ENCODE measurements around the gene CNTF. TPM values are rescaled to one million over a fixed set of nuclear protein-coding genes. Genes with fewer than 3 reads are reported as not detected.
A peak's percentile ranks its signal among the peaks of the same experiment; 100 is the strongest.

CNTF gene
- total RNA-seq, 6 experiments from 2014 or later, result 0.37 to 0.87 (median 0.72) TPM

DNA sequence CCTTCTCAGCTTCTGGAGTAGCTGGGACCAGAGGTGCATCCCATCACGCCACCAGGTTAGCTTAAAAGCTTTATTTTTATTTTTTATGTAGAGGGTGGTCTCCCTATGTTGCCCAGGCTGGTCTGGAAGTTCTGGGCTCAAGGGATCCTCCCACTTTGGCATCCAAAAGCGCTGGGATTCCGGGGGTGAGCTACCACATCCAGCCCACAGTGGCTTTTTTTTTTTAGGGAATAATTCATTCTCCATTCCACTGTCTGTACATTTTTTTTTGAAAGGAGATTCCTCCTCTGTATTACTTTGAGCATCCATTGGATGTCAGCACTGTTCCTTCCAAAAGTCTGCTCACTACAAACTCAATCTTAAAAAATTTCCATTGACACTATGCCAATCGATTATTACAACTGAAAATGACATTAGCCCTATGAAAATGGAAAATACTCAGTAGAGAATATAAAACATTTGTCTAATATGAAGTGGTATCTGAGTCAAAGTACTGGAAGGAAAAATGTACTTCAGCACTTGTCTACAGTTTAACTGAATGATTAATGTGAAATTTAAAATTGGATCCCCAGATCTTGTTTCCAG, 45.5 kb upstream of the CNTF start:
- WGBS (ENCODE audit: insufficient coverage, low coverage, low lambda C conversion rate, missing lambda C conversion rate), result 6% methylated on average over 4 of the region's 4 CpGs
- TF ChIP-seq, protein P1, sequence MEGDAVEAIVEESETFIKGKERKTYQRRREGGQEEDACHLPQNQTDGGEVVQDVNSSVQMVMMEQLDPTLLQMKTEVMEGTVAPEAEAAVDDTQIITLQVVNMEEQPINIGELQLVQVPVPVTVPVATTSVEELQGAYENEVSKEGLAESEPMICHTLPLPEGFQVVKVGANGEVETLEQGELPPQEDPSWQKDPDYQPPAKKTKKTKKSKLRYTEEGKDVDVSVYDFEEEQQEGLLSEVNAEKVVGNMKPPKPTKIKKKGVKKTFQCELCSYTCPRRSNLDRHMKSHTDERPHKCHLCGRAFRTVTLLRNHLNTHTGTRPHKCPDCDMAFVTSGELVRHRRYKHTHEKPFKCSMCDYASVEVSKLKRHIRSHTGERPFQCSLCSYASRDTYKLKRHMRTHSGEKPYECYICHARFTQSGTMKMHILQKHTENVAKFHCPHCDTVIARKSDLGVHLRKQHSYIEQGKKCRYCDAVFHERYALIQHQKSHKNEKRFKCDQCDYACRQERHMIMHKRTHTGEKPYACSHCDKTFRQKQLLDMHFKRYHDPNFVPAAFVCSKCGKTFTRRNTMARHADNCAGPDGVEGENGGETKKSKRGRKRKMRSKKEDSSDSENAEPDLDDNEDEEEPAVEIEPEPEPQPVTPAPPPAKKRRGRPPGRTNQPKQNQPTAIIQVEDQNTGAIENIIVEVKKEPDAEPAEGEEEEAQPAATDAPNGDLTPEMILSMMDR (IDR thresholded peaks at IDR 0.05), result peak; percentile 37 to 45 (median 40)
- TF ChIP-seq POLR2A (IDR thresholded peaks at IDR 0.05), result no peak
- Histone ChIP-seq H3K27me3 (no peaks in the 10 kb centered on the region), H3K4me1 (peaks cover 0 to 46% (median 10%) of the 10 kb centered on the region in 4 donors), H3K4me3 (peak overlapping the region; percentile 90 to 93 (median 91)), H3K36me3 (no peaks in the 10 kb centered on the region), H3K27ac (peak overlapping the region; percentile 97 to 99 (median 99)), H3K9me3 (no peaks in the 10 kb centered on the region)
- DNase-seq (no peak), ATAC-seq (no peak)
- intact Hi-C loops (cut with DNase I), result no loop called here

DNA sequence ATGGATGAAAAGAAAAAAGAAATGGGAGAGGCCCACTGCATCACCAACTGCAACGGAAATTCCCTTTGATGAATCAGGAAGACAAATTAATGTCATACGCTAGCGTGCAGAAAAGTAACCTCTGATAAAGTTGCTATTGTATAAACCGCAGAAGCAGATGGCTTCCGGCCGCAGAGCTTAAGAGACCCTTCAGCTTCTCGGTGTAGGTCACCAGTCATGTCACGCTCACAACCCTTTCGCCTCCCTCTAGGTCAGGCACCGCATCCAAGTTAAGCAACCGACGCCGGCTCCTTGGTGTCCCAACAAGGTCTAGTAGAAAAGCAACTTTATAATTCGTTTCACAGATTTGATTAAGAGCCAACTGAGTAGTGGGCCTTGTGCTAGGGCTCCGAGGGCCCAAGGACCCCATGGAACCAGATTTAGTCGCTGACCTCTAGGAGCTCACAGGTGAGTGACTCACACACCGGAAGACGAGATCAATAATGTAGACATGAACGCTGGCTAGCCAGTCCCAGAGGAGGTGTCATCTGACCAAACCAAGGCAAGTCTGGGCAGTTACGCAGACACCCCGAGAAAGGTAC, 44.8 kb upstream of the CNTF start:
- no peaks in the 10 kb centered on the region for H3K27me3 ChIP-seq
- WGBS (ENCODE audit: insufficient coverage, low coverage, low lambda C conversion rate, missing lambda C conversion rate), result 0% methylated on average over 21 of the region's 21 CpGs
- peak overlapping the region; percentile 90 to 93 (median 91) for H3K4me3 ChIP-seq
- H3K27ac ChIP-seq, result peak overlapping the region; percentile 97 to 99 (median 99)
- no peaks in the 10 kb centered on the region for H3K9me3 ChIP-seq
- peaks cover 0 to 50% (median 11%) of the 10 kb centered on the region in 4 donors for H3K4me1 ChIP-seq
- TF ChIP-seq, protein P1 (IDR thresholded peaks at IDR 0.05), result no peak
- TF ChIP-seq POLR2A (IDR thresholded peaks at IDR 0.05), result peak; percentile 83
- no peaks in the 10 kb centered on the region for H3K36me3 ChIP-seq
- ATAC-seq, result peak in 3 of 4 donors; percentile 1 to 3 (median 1)
- DNase-seq, result peak; percentile 59 to 68 (median 61)
- intact Hi-C loops (cut with DNase I), result no loop called here

DNA sequence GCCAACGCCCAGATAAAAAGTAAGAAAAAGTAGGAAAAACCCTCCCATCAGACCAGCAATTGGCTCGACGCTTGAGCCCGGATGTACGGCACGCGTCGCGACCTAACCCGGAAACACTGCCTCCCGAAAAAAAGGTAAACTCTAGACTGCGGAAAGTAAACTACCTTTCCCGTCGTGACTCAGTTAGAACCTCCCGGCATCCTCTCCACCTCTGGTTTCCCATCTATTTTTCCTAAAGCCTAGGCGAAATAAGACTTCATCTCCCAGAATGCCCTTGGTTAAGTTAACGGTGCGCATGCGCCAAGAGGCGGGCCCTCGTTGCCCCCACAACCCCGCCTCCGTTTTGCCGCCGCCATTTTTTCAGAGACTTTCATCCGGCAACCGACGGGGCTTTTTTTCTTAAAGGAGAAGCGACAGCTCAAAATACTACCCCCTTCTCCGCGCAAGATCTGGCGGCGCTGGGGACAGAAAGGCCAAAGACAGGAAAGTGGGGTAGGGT, 44.3 kb upstream of the CNTF start:
- peak; percentile 93 to 96 (median 95) for DNase-seq
- Histone ChIP-seq H3K27me3 (no peaks in the 10 kb centered on the region), H3K36me3 (no peaks in the 10 kb centered on the region), H3K4me3 (peak overlapping the region; percentile 90 to 93 (median 91)), H3K4me1 (peaks cover 0 to 56% (median 14%) of the 10 kb centered on the region in 4 donors), H3K27ac (peak overlapping the region; percentile 97 to 99 (median 99)), H3K9me3 (no peaks in the 10 kb centered on the region)
- ATAC-seq, result peak; percentile 62 to 83 (median 74)
- no peak for TF ChIP-seq POLR2A (IDR thresholded peaks at IDR 0.05)
- TF ChIP-seq, protein P1 (IDR thresholded peaks at IDR 0.05), result no peak
- WGBS (ENCODE audit: insufficient coverage, low coverage, low lambda C conversion rate, missing lambda C conversion rate), result under 1% methylated on average over 28 of the region's 33 CpGs
- intact Hi-C loops (cut with DNase I), result no loop called here

DNA sequence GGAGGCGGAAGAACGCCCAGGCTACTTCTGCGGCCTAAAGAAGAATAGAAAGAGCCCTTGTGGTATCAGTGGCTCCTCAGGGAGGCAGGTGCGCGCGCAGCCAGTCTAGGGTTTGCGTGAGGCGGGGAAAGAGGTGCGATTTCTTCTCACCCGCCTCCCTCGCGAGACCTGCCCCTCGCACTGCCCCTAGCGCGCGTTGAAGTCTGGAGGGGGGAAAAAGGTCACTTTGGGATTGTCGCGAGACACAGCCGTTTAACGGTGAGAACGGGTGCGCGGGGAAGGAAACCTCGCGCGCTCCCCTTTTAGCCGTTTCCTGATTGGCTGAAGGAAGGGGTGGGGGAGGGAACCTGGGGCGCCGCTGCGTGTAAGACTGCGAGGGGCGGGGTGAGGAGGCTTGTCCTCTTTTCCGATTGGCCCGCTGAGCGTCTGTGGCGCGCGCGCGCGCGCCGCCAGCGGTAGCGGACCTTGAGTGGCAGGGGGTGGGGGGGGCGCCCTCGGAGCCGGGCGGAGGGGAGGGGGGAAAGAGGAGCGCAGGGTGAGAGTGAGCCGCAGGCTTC, 43.8 kb upstream of the CNTF start, which contains the start of gene ZFP91:
Gene ZFP91, plus strand, starts transcription at position 429 of the 557 bp plus-strand sequence. CDS start 219 bp downstream, outside the sequence.
- intact Hi-C loops (cut with DNase I), result no loop called here
- under 1% methylated on average over 20 of the region's 51 CpGs for WGBS (ENCODE audit: insufficient coverage, low coverage, low lambda C conversion rate, missing lambda C conversion rate)
- peak; percentile 75 to 88 (median 82) for ATAC-seq
- H3K27me3 ChIP-seq, result no peaks in the 10 kb centered on the region
- no peaks in the 10 kb centered on the region for H3K9me3 ChIP-seq
- peaks cover 0 to 61% (median 16%) of the 10 kb centered on the region in 4 donors for H3K4me1 ChIP-seq
- H3K27ac ChIP-seq, result peak within 1 kb of the TSS; percentile 98 to 99 (median 99)
- H3K36me3 ChIP-seq, result no peaks in the 10 kb centered on the region
- TF ChIP-seq, protein P1 (IDR thresholded peaks at IDR 0.05), result no peak
- peak; percentile 83 for TF ChIP-seq POLR2A (IDR thresholded peaks at IDR 0.05)
- peak; percentile 98 to 99 (median 98) for DNase-seq
- H3K4me3 ChIP-seq, result peak within 1 kb of the TSS; percentile 90 to 93 (median 91)
